Erythroblast (primary cell): Measurements from ENCODE around the gene NHSL2.

Experiments used
- GATA1 ChIP-seq: IDR thresholded peaks from 2 replicates; pipeline ENCODE4 v1.6.1; 2011; ENCODE audit warnings: low read depth, mild to moderate bottlenecking, control low read depth, low read length, moderate library complexity
- POLR2A ChIP-seq: IDR thresholded peaks from 2 replicates; pipeline ENCODE4 v1.6.1; 2011; ENCODE audit warnings: mild to moderate bottlenecking, low read length

- TF ChIP-seq POLR2A: no peak
- no peak for TF ChIP-seq GATA1
These were observed 82.1 kb downstream of the NHSL2 start for GRCh38 chrX:71992711-71993110.
